Measurements from ENCODE around the gene RHOG. TPM values are rescaled to one million over a fixed set of nuclear protein-coding genes. Genes with fewer than 3 reads are reported as not detected.

Gene RHOG
- total RNA-seq, 1 donor from 2014 or later: 30.3 TPM

- no peak for TF ChIP-seq CTCF (IDR thresholded peaks at IDR 0.05; ENCODE audit: insufficient read depth, low read length, poor library complexity, severe bottlenecking)
- no peak for DNase-seq (ENCODE audit: low read depth)
- Histone ChIP-seq H3K4me3 (ENCODE audit: low read depth, low read length) (no peak overlapping the region), H3K27me3 (ENCODE audit: control insufficient read depth, insufficient read depth, low read length) (no peaks in the 10 kb centered on the region), H3K36me3 (ENCODE audit: control insufficient read depth, insufficient read depth, low read length) (no peaks in the 10 kb centered on the region)
Measured at GRCh38 chr11:3802011-3802790, 38.6 kb downstream of the RHOG start.

GRCh38 chr11:3799873-3800272, 40.9 kb downstream of the RHOG start:
- no peak for TF ChIP-seq CTCF (IDR thresholded peaks at IDR 0.05; ENCODE audit: insufficient read depth, low read length, poor library complexity, severe bottlenecking)
- no peak for DNase-seq (ENCODE audit: low read depth)
- no peaks in the 10 kb centered on the region for H3K36me3 ChIP-seq (ENCODE audit: control insufficient read depth, insufficient read depth, low read length)
- no peak overlapping the region for H3K4me3 ChIP-seq (ENCODE audit: low read depth, low read length)
- no peaks in the 10 kb centered on the region for H3K27me3 ChIP-seq (ENCODE audit: control insufficient read depth, insufficient read depth, low read length)

- Histone ChIP-seq H3K27me3 (ENCODE audit: control insufficient read depth, insufficient read depth, low read length) (no peaks in the 10 kb centered on the region), H3K36me3 (ENCODE audit: control insufficient read depth, insufficient read depth, low read length) (no peaks in the 10 kb centered on the region), H3K4me3 (ENCODE audit: low read depth, low read length) (no peak overlapping the region)
- DNase-seq (ENCODE audit: low read depth): no peak
- TF ChIP-seq CTCF (IDR thresholded peaks at IDR 0.05; ENCODE audit: insufficient read depth, low read length, poor library complexity, severe bottlenecking): no peak
Measured at GRCh38 chr11:3799143-3799542, 41.6 kb downstream of the RHOG start.

GRCh38 chr11:3797329-3798090, 43.2 kb downstream of the RHOG start, which contains the start of gene NUP98:
Gene NUP98 (minus strand): TSS chr11:3797554. CDS start chr11:3782117, 15,437 bp downstream.
- Histone ChIP-seq H3K27me3 (ENCODE audit: control insufficient read depth, insufficient read depth, low read length) (no peaks in the 10 kb centered on the region), H3K36me3 (ENCODE audit: control insufficient read depth, insufficient read depth, low read length) (no peaks in the 10 kb centered on the region), H3K4me3 (ENCODE audit: low read depth, low read length) (peak within 1 kb of the TSS; percentile 100)
- no peak for TF ChIP-seq CTCF (IDR thresholded peaks at IDR 0.05; ENCODE audit: insufficient read depth, low read length, poor library complexity, severe bottlenecking)
- peak; percentile 97 for DNase-seq (ENCODE audit: low read depth)

GRCh38 chr11:3796801-3797328, 43.9 kb downstream of the RHOG start:
- TF ChIP-seq CTCF (IDR thresholded peaks at IDR 0.05; ENCODE audit: insufficient read depth, low read length, poor library complexity, severe bottlenecking): no peak
- no peak for DNase-seq (ENCODE audit: low read depth)
- peak overlapping the region; percentile 100 for H3K4me3 ChIP-seq (ENCODE audit: low read depth, low read length)
- no peaks in the 10 kb centered on the region for H3K27me3 ChIP-seq (ENCODE audit: control insufficient read depth, insufficient read depth, low read length)
- H3K36me3 ChIP-seq (ENCODE audit: control insufficient read depth, insufficient read depth, low read length): no peaks in the 10 kb centered on the region
